Trophoblast cell (in vitro differentiated cells and primary cell): ENCODE measurements around the gene HOXB3.

Source experiments
- DNase-seq, 2 donors: peaks; one replicate each; pipeline ENCODE4 v3.0.0-alpha.2; 2016
- H2AFZ ChIP-seq: 2 replicates; pipeline ENCODE4 v1.6.1; 2013; ENCODE audit warnings: low read length, moderate library complexity, mild to moderate bottlenecking; ENCODE audit not compliant: insufficient read depth, poor library complexity
- H2AK5ac ChIP-seq: 2 replicates; pipeline ENCODE4 v1.6.1; 2013; ENCODE audit warnings: mild to moderate bottlenecking, low read length
- H2BK120ac ChIP-seq: 2 replicates; pipeline ENCODE4 v1.6.1; 2013; ENCODE audit warnings: low read length, mild to moderate bottlenecking, moderate library complexity; ENCODE audit not compliant: insufficient read depth, poor library complexity
- H2BK12ac ChIP-seq: 2 replicates; pipeline ENCODE4 v1.6.1; 2013; ENCODE audit warnings: mild to moderate bottlenecking, low read length, moderate library complexity
- H2BK5ac ChIP-seq: 2 replicates; pipeline ENCODE4 v1.6.1; 2013; ENCODE audit warnings: low read length, low read depth, moderate library complexity, mild to moderate bottlenecking; ENCODE audit not compliant: poor library complexity
- H3K14ac ChIP-seq: 2 replicates; pipeline ENCODE4 v1.6.1; 2013; ENCODE audit warnings: mild to moderate bottlenecking, low read length
- H3K18ac ChIP-seq: 2 replicates; pipeline ENCODE4 v1.6.1; 2013; ENCODE audit warnings: mild to moderate bottlenecking, low read length
- H3K23ac ChIP-seq: 2 replicates; pipeline ENCODE4 v1.6.1; 2013; ENCODE audit warnings: low read length
- H3K27ac ChIP-seq: 2 replicates; pipeline ENCODE4 v1.5.1; 2013; ENCODE audit warnings: low read depth, mild to moderate bottlenecking, inconsistent platforms, low read length, moderate library complexity
- H3K27me3 ChIP-seq: 2 replicates; pipeline ENCODE4 v1.6.1; 2013; ENCODE audit warnings: inconsistent platforms, mild to moderate bottlenecking, low read length, moderate library complexity; ENCODE audit not compliant: insufficient read depth
- H3K36me3 ChIP-seq, 2 experiments: 1 replicate in 1 of 2; 2 replicates in 1 of 2; pipeline ENCODE4 v1.6.1; 2013; ENCODE audit warnings: low read length in 2 of 2, mild to moderate bottlenecking in 2 of 2, moderate library complexity in 1 of 2; ENCODE audit not compliant: insufficient read depth in 2 of 2, control insufficient read depth in 1 of 2
- H3K4ac ChIP-seq: 2 replicates; pipeline ENCODE4 v1.6.1; 2013; ENCODE audit warnings: low read depth, mild to moderate bottlenecking, low read length, moderate library complexity
- H3K4me1 ChIP-seq, 2 experiments: 1 replicate in 1 of 2; 2 replicates in 1 of 2; pipeline ENCODE4 v1.6.1; 2013; ENCODE audit warnings: low read length in 2 of 2, mild to moderate bottlenecking in 2 of 2, moderate library complexity in 1 of 2; ENCODE audit not compliant: insufficient read depth in 2 of 2, control insufficient read depth in 1 of 2
- H3K4me2 ChIP-seq: 2 replicates; pipeline ENCODE4 v1.6.1; 2013; ENCODE audit warnings: inconsistent platforms, mild to moderate bottlenecking, low read length, moderate library complexity
- H3K4me3 ChIP-seq: 2 replicates; pipeline ENCODE4 v1.5.1; 2013; ENCODE audit warnings: mild to moderate bottlenecking, low read depth, low read length, inconsistent platforms
- H3K79me1 ChIP-seq: one replicate; pipeline ENCODE4 v1.6.1; 2013; ENCODE audit warnings: low read length
- H3K79me2 ChIP-seq: 2 replicates; pipeline ENCODE4 v1.6.1; 2013; ENCODE audit warnings: low read length, mild to moderate bottlenecking; ENCODE audit not compliant: control insufficient read depth, insufficient read depth, poor library complexity
- H3K9ac ChIP-seq: 2 replicates; pipeline ENCODE4 v1.6.1; 2013; ENCODE audit warnings: mild to moderate bottlenecking, low read length
- H3K9me3 ChIP-seq: 2 replicates; pipeline ENCODE4 v1.6.1; 2013; ENCODE audit warnings: low read depth, mild to moderate bottlenecking, control low read depth, inconsistent platforms, low read length; ENCODE audit not compliant: insufficient read depth
- H4K12ac ChIP-seq: 2 replicates; pipeline ENCODE4 v1.6.1; 2013; ENCODE audit warnings: low read depth, mild to moderate bottlenecking, low read length, moderate library complexity
- H4K8ac ChIP-seq: 2 replicates; pipeline ENCODE4 v1.6.1; 2013; ENCODE audit warnings: low read depth, mild to moderate bottlenecking, low read length, moderate library complexity
- H4K91ac ChIP-seq: one replicate; pipeline ENCODE4 v1.6.1; 2013; ENCODE audit warnings: low read depth, mild to moderate bottlenecking, low read length, moderate library complexity
- WGBS: extraction: QIAGEN DNeasy Blood & Tissue Kit; methylation state at CpG from one replicate; pipeline ENCODE4 v1.1.7; 2013; ENCODE audit warnings: missing lambda C conversion rate; ENCODE audit not compliant: insufficient read length, insufficient coverage; ENCODE audit errors: extremely low coverage; 5-methylcytosine and 5-hydroxymethylcytosine counted together

HOXB3 gene

GRCh38 chr17:48567209-48567608 is 22.8 kb downstream of the HOXB3 start:
- no CpG with 5 or more reads among the region's 6 CpGs for WGBS
- Histone ChIP-seq H3K79me1 (peaks cover 17% of the 10 kb centered on the region), H3K4me1 (peaks cover 23 to 33% of the 10 kb centered on the region in 2 experiments), H2BK12ac (no peak overlapping the region), H2BK120ac (no peak overlapping the region), H4K91ac (no peak overlapping the region), H2AFZ (no peak overlapping the region), H4K12ac (no peak overlapping the region), H3K27me3 (peaks cover 11% of the 10 kb centered on the region), H3K9me3 (peaks cover 4% of the 10 kb centered on the region), H3K18ac (no peak overlapping the region), H3K9ac (no peak overlapping the region), H3K27ac (no peak overlapping the region), H2AK5ac (no peak overlapping the region), H3K79me2 (no peaks in the 10 kb centered on the region), H3K23ac (no peak overlapping the region), H3K36me3 (peaks cover 0 to under 1% of the 10 kb centered on the region in 2 experiments), H3K14ac (no peak overlapping the region), H3K4ac (no peak overlapping the region), H4K8ac (no peak overlapping the region), H2BK5ac (no peak overlapping the region), H3K4me3 (no peak overlapping the region), H3K4me2 (no peak overlapping the region)
- DNase-seq = no peak

- Histone ChIP-seq H2AK5ac (no peak overlapping the region), H3K14ac (no peak overlapping the region), H4K12ac (no peak overlapping the region), H3K4me1 (peaks cover 23 to 32% of the 10 kb centered on the region in 2 experiments), H2BK5ac (no peak overlapping the region), H3K9me3 (peaks cover 4% of the 10 kb centered on the region), H2BK120ac (no peak overlapping the region), H3K23ac (no peak overlapping the region), H3K4me3 (no peak overlapping the region), H3K4ac (no peak overlapping the region), H4K8ac (no peak overlapping the region), H4K91ac (no peak overlapping the region), H3K4me2 (no peak overlapping the region), H2BK12ac (no peak overlapping the region), H3K79me1 (peaks cover 17% of the 10 kb centered on the region), H3K36me3 (peaks cover 0 to 2% of the 10 kb centered on the region in 2 experiments), H2AFZ (no peak overlapping the region), H3K18ac (no peak overlapping the region), H3K27me3 (peaks cover 11% of the 10 kb centered on the region), H3K27ac (no peak overlapping the region), H3K9ac (no peak overlapping the region), H3K79me2 (no peaks in the 10 kb centered on the region)
- WGBS = no CpG with 5 or more reads among the region's 2 CpGs
- DNase-seq = no peak
These were observed 23.3 kb downstream of the HOXB3 start for GRCh38 chr17:48566717-48567116.

- DNase-seq = no peak
- Histone ChIP-seq H3K27ac (no peak overlapping the region), H3K9ac (no peak overlapping the region), H3K9me3 (peaks cover 4% of the 10 kb centered on the region), H2AFZ (no peak overlapping the region), H2BK12ac (no peak overlapping the region), H4K12ac (no peak overlapping the region), H3K79me2 (no peaks in the 10 kb centered on the region), H3K4ac (no peak overlapping the region), H3K14ac (no peak overlapping the region), H3K18ac (no peak overlapping the region), H2BK120ac (no peak overlapping the region), H3K4me3 (no peak overlapping the region), H3K79me1 (peaks cover 13% of the 10 kb centered on the region), H3K36me3 (peaks cover 0 to 2% of the 10 kb centered on the region in 2 experiments), H2AK5ac (no peak overlapping the region), H3K4me2 (no peak overlapping the region), H4K91ac (no peak overlapping the region), H2BK5ac (no peak overlapping the region), H3K23ac (no peak overlapping the region), H3K27me3 (peaks cover 11% of the 10 kb centered on the region), H4K8ac (no peak overlapping the region), H3K4me1 (peaks cover 18 to 26% of the 10 kb centered on the region in 2 experiments)
- no CpG with 5 or more reads among the region's 4 CpGs for WGBS
These were observed 23.9 kb downstream of the HOXB3 start for GRCh38 chr17:48565925-48566710.

GRCh38 chr17:48565022-48565554 is 25.0 kb downstream of the HOXB3 start:
- no peak overlapping the region for H3K23ac ChIP-seq
- no peak overlapping the region for H4K91ac ChIP-seq
- H3K4me3 ChIP-seq = no peak overlapping the region
- peaks cover 11% of the 10 kb centered on the region for H3K27me3 ChIP-seq
- no peak overlapping the region for H2BK5ac ChIP-seq
- H3K18ac ChIP-seq = no peak overlapping the region
- H4K8ac ChIP-seq = no peak overlapping the region
- no peak overlapping the region for H2BK120ac ChIP-seq
- peaks cover 6% of the 10 kb centered on the region for H3K79me1 ChIP-seq
- H2BK12ac ChIP-seq = no peak overlapping the region
- H3K36me3 ChIP-seq = peaks cover 0 to 2% of the 10 kb centered on the region in 2 experiments
- H3K4ac ChIP-seq = no peak overlapping the region
- no peak overlapping the region for H3K4me2 ChIP-seq
- H3K9me3 ChIP-seq = peaks cover 4% of the 10 kb centered on the region
- DNase-seq = no peak
- H3K14ac ChIP-seq = no peak overlapping the region
- H2AFZ ChIP-seq = no peak overlapping the region
- no peak overlapping the region for H2AK5ac ChIP-seq
- H3K4me1 ChIP-seq = peaks cover 9 to 18% of the 10 kb centered on the region in 2 experiments
- H4K12ac ChIP-seq = no peak overlapping the region
- no peak overlapping the region for H3K27ac ChIP-seq
- no peaks in the 10 kb centered on the region for H3K79me2 ChIP-seq
- WGBS = no CpG with 5 or more reads among the region's 2 CpGs
- no peak overlapping the region for H3K9ac ChIP-seq
